GM21717 (cell line): ENCODE results near the gene GOLGA1.

Experiments used
- ATAC-seq: cut with Tn5 transposase; IDR thresholded peaks from one replicate; pipeline ENCODE4 v1.9.1; 2021; ENCODE audit warnings: mild to moderate bottlenecking, moderate library complexity; ENCODE audit not compliant: unreplicated experiment

The GOLGA1 gene

GRCh38 chr9:124885551-124885950 is 55.3 kb downstream of the GOLGA1 start:
- no peak for ATAC-seq

- no peak for ATAC-seq
These were observed 56.5 kb downstream of the GOLGA1 start for GRCh38 chr9:124884376-124884775.

- no peak for ATAC-seq
These were observed 58.7 kb downstream of the GOLGA1 start for GRCh38 chr9:124882231-124882630.

- ATAC-seq, result no peak
These were observed 59.6 kb downstream of the GOLGA1 start for GRCh38 chr9:124881138-124881743.

- ATAC-seq, result no peak
These were observed 60.4 kb downstream of the GOLGA1 start for GRCh38 chr9:124880501-124880900.

GRCh38 chr9:124879226-124879625 is 61.7 kb downstream of the GOLGA1 start:
- ATAC-seq, result no peak

GRCh38 chr9:124878518-124878917 is 62.4 kb downstream of the GOLGA1 start:
- ATAC-seq, result no peak

- no peak for ATAC-seq
These were observed 62.9 kb downstream of the GOLGA1 start for GRCh38 chr9:124878021-124878420.

GRCh38 chr9:124877021-124877782 is 63.7 kb downstream of the GOLGA1 start:
- ATAC-seq, result no peak

GRCh38 chr9:124875501-124875900 is 65.4 kb downstream of the GOLGA1 start:
- no peak for ATAC-seq

- no peak for ATAC-seq
These were observed 67.2 kb downstream of the GOLGA1 start for GRCh38 chr9:124873664-124874063.

- no peak for ATAC-seq
These were observed 69.7 kb downstream of the GOLGA1 start for GRCh38 chr9:124871156-124871561.

- ATAC-seq, result no peak
These were observed 70.2 kb downstream of the GOLGA1 start for GRCh38 chr9:124870723-124871122.

GRCh38 chr9:124869986-124870560 is 70.8 kb downstream of the GOLGA1 start:
- ATAC-seq, result peak; percentile 34

GRCh38 chr9:124869466-124869985 is 71.4 kb downstream of the GOLGA1 start:
- ATAC-seq, result peak; percentile 8

GRCh38 chr9:124868511-124869465 is 72.1 kb downstream of the GOLGA1 start:
- ATAC-seq, result peak; percentile 48

- ATAC-seq, result no peak
These were observed 77.5 kb downstream of the GOLGA1 start for GRCh38 chr9:124863371-124863871.

GRCh38 chr9:124861342-124862229 is 79.3 kb downstream of the GOLGA1 start, which contains the start of the genes ARPC5L and RPL35:
Gene ARPC5L, plus strand, starts transcription at chr9:124862130. Its CDS starts 7,161 bp downstream, at chr9:124869291.
Gene RPL35, minus strand, starts transcription at chr9:124861957. Its CDS starts 45 bp downstream, at chr9:124861912.
- peak; percentile 81 for ATAC-seq

- ATAC-seq, result no peak
These were observed 80.1 kb downstream of the GOLGA1 start for GRCh38 chr9:124860582-124861341.
